Coronary artery (tissue), 2 donors: ENCODE measurements around the gene BLMH.

Experiments
- DNase-seq: peaks from one replicate; pipeline ENCODE4 v3.0.0-alpha.2; 2017; ENCODE audit warnings: low spot score
- H3K27ac ChIP-seq, 2 donors: fragments of 200-600 bp; sonication (generic); one replicate each; pipeline ENCODE4 v1.5.1; 2016 to 2019
- H3K4me3 ChIP-seq: fragments of 200-600 bp; sonication (generic); 2 replicates; pipeline ENCODE4 v1.5.1; 2016; ENCODE audit warnings: mild to moderate bottlenecking, moderate library complexity
- CTCF ChIP-seq: fragments of 200-600 bp; sonication (generic); IDR thresholded peaks from one replicate; pipeline ENCODE4 v1.5.1; 2019; ENCODE audit warnings: antibody characterized with exemption

The BLMH gene

GRCh38 chr17:30321314-30321713 lies 29.6 kb upstream of the BLMH start:
- TF ChIP-seq CTCF, result no peak
- Histone ChIP-seq H3K27ac (no peak overlapping the region), H3K4me3 (no peak overlapping the region)
- DNase-seq, result no peak

GRCh38 chr17:30318155-30318554 lies 26.4 kb upstream of the BLMH start:
- TF ChIP-seq CTCF, result no peak
- no peak overlapping the region for H3K4me3 ChIP-seq
- no peak for DNase-seq

GRCh38 chr17:30316736-30317135 lies 25.0 kb upstream of the BLMH start:
- no peak for TF ChIP-seq CTCF
- Histone ChIP-seq H3K4me3 (no peak overlapping the region), H3K27ac (no peak overlapping the region)
- DNase-seq, result no peak

More at GRCh38 chr17:30318155-30318554, 26.4 kb upstream of the BLMH start:
- H3K27ac ChIP-seq, result no peak overlapping the region

GRCh38 chr17:30315106-30315505 lies 23.4 kb upstream of the BLMH start:
- H3K27ac ChIP-seq, result no peak overlapping the region
- no peak for DNase-seq
- TF ChIP-seq CTCF, result no peak
- H3K4me3 ChIP-seq, result no peak overlapping the region

- Histone ChIP-seq H3K4me3 (no peak overlapping the region), H3K27ac (no peak overlapping the region)
- DNase-seq, result no peak
- TF ChIP-seq CTCF, result no peak
Measured at GRCh38 chr17:30314474-30314873, 22.7 kb upstream of the BLMH start.

GRCh38 chr17:30312226-30312625 lies 20.5 kb upstream of the BLMH start:
- no peak for DNase-seq
- no peak overlapping the region for H3K27ac ChIP-seq
- no peak for TF ChIP-seq CTCF
- H3K4me3 ChIP-seq, result no peak overlapping the region

- no peak overlapping the region for H3K4me3 ChIP-seq
- no peak for DNase-seq
- no peak for TF ChIP-seq CTCF
- no peak overlapping the region for H3K27ac ChIP-seq
Measured at GRCh38 chr17:30310562-30310961, 18.8 kb upstream of the BLMH start.
